ENCODE results near the gene NUDCD3. TPM values are rescaled to one million over a fixed set of nuclear protein-coding genes. Genes with fewer than 3 reads are reported as not detected.
"Not testable (repeated sequence)": the region's sequence is repeated elsewhere in the genome, so short reads cannot be mapped to it uniquely, and the experiment has no call there.

The NUDCD3 gene
- total and polyA plus RNA-seq, 8 donors, result 22.4 to 62.1 (median 35.4) TPM

DNA sequence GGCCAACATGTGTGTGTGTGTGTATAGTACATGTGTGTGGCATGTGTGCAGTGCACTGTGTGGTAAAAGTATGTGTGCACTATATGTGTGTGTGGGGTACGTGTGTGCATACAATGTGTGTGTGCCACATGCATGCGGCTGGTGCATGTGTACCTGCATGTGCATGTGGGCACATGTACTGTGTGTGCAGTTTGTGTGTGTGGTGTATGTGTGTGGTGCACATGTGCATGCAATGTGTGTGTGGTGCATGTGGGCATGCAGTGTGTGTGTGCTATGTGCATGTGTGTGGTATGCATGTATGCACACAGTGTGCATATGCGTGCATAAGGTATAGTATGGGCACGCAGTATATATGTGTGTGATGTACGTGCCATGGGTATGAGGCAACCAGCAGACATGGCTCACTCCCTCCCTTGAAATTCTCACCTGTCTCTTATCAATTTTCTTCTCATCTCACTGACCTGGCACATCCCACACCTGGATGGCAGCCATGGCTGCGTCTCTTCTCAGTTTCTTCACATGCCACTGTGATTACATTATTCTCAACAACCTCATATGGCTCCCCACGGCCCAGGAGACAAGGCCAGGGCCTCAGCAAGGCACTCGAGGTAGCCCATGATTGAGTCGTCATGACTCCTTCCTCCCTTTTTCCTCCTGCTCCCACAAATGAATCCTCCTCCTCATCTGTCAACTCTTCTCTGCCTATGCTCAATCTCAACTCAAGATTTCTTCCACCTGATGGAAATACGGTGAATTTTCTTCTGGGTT is 57.0 kb downstream of the NUDCD3 start:
- 73 to 79% methylated on average over 10 of the region's 10 CpGs for WGBS, 2 donors
- TF ChIP-seq, protein P1, sequence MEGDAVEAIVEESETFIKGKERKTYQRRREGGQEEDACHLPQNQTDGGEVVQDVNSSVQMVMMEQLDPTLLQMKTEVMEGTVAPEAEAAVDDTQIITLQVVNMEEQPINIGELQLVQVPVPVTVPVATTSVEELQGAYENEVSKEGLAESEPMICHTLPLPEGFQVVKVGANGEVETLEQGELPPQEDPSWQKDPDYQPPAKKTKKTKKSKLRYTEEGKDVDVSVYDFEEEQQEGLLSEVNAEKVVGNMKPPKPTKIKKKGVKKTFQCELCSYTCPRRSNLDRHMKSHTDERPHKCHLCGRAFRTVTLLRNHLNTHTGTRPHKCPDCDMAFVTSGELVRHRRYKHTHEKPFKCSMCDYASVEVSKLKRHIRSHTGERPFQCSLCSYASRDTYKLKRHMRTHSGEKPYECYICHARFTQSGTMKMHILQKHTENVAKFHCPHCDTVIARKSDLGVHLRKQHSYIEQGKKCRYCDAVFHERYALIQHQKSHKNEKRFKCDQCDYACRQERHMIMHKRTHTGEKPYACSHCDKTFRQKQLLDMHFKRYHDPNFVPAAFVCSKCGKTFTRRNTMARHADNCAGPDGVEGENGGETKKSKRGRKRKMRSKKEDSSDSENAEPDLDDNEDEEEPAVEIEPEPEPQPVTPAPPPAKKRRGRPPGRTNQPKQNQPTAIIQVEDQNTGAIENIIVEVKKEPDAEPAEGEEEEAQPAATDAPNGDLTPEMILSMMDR (IDR thresholded peaks at IDR 0.05), result no peak
- no peaks in the 10 kb centered on the region for H3K36me3 ChIP-seq
- no peaks in the 10 kb centered on the region for H3K4me1 ChIP-seq
- H3K27me3 ChIP-seq, result no peaks in the 10 kb centered on the region
- intact Hi-C loops (cut with DNase I), result no loop called here
- no peaks in the 10 kb centered on the region for H3K9me3 ChIP-seq
- ATAC-seq (peak in 1 of 4 donors; percentile 11), FAIRE-seq (no peak), DNase-seq (no peak)
- no peak overlapping the region for H3K4me3 ChIP-seq
- no peak overlapping the region for H3K27ac ChIP-seq

GRCh38 chr7:44432381-44432977 is 58.0 kb downstream of the NUDCD3 start:
- no peak overlapping the region for H3K4me3 ChIP-seq
- FAIRE-seq (no peak), DNase-seq (no peak), ATAC-seq (no peak)
- H3K27ac ChIP-seq, result no peak overlapping the region
- H3K36me3 ChIP-seq, result no peaks in the 10 kb centered on the region
- TF ChIP-seq, protein P1 (IDR thresholded peaks at IDR 0.05), result no peak
- no peaks in the 10 kb centered on the region for H3K27me3 ChIP-seq
- intact Hi-C loops (cut with DNase I), result no loop called here
- H3K4me1 ChIP-seq, result no peaks in the 10 kb centered on the region
- no peaks in the 10 kb centered on the region for H3K9me3 ChIP-seq
- 87 to 89% methylated on average over 6 of the region's 6 CpGs for WGBS, 2 donors

DNA sequence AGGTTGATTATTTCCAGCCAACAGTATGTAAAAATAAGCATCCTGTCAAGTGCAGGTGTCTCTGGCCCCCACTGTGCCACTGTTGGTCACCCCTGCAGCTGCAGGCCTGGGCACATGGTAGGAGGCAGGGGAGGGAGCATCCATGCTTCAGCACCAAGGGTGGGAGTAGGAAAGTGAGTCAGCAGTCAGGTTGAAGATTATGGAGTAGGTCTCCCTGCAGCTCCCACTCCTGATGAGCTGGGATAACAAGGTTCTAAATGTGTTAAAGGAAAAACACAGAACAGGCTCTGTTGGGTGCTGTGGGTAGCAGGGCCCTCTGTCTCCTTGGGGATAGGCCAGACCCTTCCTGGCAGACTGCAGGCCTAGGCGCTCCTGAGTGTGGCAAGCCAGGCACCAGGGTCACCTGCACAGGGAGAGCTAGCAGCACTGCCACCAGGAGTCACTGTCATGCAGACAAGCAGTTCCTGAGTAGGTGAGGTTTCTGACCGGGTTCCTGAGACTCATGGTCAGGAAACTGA is 59.3 kb downstream of the NUDCD3 start:
- ATAC-seq (peak in 3 of 4 donors; percentile 48 to 71 (median 67)), FAIRE-seq (no peak), DNase-seq (peak in 1 of 6 donors; percentile 9)
- Histone ChIP-seq H3K4me3 (no peak overlapping the region), H3K27ac (no peak overlapping the region), H3K27me3 (no peaks in the 10 kb centered on the region), H3K36me3 (peaks cover 0 to 8% (median 0%) of the 10 kb centered on the region in 3 donors), H3K4me1 (no peaks in the 10 kb centered on the region), H3K9me3 (no peaks in the 10 kb centered on the region)
- intact Hi-C loops (cut with DNase I), result no loop called here
- TF ChIP-seq, protein P1 (IDR thresholded peaks at IDR 0.05), result no peak
- 52 to 75% methylated on average over 2 of the region's 2 CpGs for WGBS, 2 donors

GRCh38 chr7:44430054-44430453 is 60.4 kb downstream of the NUDCD3 start:
- TF ChIP-seq, protein P1 (IDR thresholded peaks at IDR 0.05), result no peak
- H3K27me3 ChIP-seq, result no peaks in the 10 kb centered on the region
- no peak for DNase-seq
- H3K27ac ChIP-seq, result no peak overlapping the region
- no peaks in the 10 kb centered on the region for H3K9me3 ChIP-seq
- 93 to 96% methylated on average over 4 of the region's 4 CpGs for WGBS, 2 donors
- FAIRE-seq, result no peak
- peaks cover 0 to 15% (median 4%) of the 10 kb centered on the region in 3 donors for H3K36me3 ChIP-seq
- H3K4me1 ChIP-seq, result no peaks in the 10 kb centered on the region
- no peak for ATAC-seq
- intact Hi-C loops (cut with DNase I), result no loop called here
- H3K4me3 ChIP-seq, result no peak overlapping the region

DNA sequence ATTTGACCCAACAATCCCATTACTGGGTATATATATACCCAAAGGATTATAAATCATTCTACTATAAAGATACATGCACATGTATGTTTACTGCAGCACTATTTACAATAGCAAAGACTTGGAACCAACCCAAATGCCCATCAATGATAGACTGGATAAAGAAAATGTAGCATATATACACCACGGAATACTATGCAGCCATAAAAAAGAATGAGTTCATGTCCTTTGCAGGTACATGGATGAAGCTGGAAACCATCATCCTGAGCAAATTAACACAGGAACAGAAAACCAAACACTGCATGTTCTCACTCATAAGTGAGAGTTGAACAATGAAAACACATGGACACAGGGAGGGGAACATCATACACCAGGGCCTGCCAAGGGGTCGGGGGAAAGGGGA is 65.7 kb downstream of the NUDCD3 start:
- H3K27me3 ChIP-seq; H3K9me3 ChIP-seq; DNase-seq; H3K4me1 ChIP-seq; H3K4me3 ChIP-seq; intact Hi-C loops (cut with DNase I); FAIRE-seq; H3K27ac ChIP-seq; ATAC-seq: not testable (repeated sequence)
- WGBS, 2 donors, result 98% methylated on average over 2 of the region's 2 CpGs
- H3K36me3 ChIP-seq, result peaks cover 0 to 16% (median 4%) of the 10 kb centered on the region in 3 donors

Measured in pancreas (tissue), 10 donors.